Duodenal mucosa (tissue), 2 donors: ENCODE results near the gene HOXD12.

ENCODE experiments used
- H3K27ac ChIP-seq: one replicate; pipeline ENCODE4 v1.7.0; 2013; ENCODE audit warnings: low read depth, low read length
- H3K27me3 ChIP-seq, 2 donors: one replicate each; pipeline ENCODE4 v1.7.0; 2013; ENCODE audit warnings: low read length in 2 of 2, control low read depth in 1 of 2; ENCODE audit not compliant: insufficient read depth in 2 of 2, control insufficient read depth in 1 of 2
- H3K36me3 ChIP-seq, 2 donors: one replicate each; pipeline ENCODE4 v1.7.0; 2013; ENCODE audit warnings: low read length in 2 of 2, control low read depth in 1 of 2; ENCODE audit not compliant: insufficient read depth in 2 of 2, control insufficient read depth in 1 of 2
- H3K4me1 ChIP-seq, 2 donors: one replicate each; pipeline ENCODE4 v1.7.0; 2013; ENCODE audit warnings: low read length in 2 of 2, control low read depth in 1 of 2; ENCODE audit not compliant: insufficient read depth in 2 of 2, control insufficient read depth in 1 of 2
- H3K4me3 ChIP-seq, 2 donors: one replicate each; pipeline ENCODE4 v1.7.0; 2013; ENCODE audit warnings: low read length in 2 of 2, low read depth in 1 of 2
- H3K9ac ChIP-seq, 2 donors: one replicate each; pipeline ENCODE4 v1.7.0; 2013; ENCODE audit warnings: low read length in 2 of 2, low read depth in 1 of 2
- H3K9me3 ChIP-seq, 2 donors: one replicate each; pipeline ENCODE4 v1.7.0; 2013; ENCODE audit warnings: low read length in 2 of 2, control low read depth in 1 of 2; ENCODE audit not compliant: control insufficient read depth in 1 of 2

HOXD12 gene

DNA sequence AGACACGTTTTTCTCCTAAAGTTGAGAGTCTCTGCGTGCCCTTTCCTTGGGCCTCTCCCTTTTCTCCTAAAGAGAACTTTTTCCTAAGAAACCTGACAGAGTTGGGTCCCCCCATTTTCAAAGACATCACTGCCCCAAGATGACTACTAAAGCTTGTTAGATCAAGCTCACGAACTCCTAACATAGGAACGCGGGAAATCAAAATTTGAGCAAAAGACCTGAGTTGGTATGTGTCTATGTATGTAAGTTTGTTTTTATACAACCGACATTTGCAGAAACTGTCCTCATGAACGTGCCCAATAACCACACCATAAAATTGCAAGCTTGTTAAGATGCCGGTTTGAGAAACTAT lies 5.7 kb upstream of the HOXD12 start:
- Histone ChIP-seq H3K4me1 (peaks cover 13 to 24% of the 10 kb centered on the region in 2 donors), H3K4me3 (no peak overlapping the region), H3K9ac (no peak overlapping the region), H3K27ac (no peak overlapping the region), H3K27me3 (peaks cover 90 to 91% of the 10 kb centered on the region in 2 donors), H3K36me3 (no peaks in the 10 kb centered on the region), H3K9me3 (no peaks in the 10 kb centered on the region)

DNA sequence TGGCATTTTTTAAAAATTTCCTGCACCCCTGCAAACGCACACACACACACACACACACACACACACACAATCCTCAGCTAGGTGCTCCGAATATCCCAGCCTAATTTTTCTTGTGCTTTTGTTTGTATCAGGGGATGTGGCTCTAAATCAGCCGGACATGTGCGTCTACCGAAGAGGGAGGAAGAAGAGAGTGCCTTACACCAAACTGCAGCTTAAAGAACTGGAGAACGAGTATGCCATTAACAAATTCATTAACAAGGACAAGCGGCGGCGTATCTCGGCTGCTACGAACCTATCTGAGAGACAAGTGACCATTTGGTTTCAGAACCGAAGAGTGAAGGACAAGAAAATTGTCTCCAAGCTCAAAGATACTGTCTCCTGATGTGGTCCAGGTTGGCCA lies 5.2 kb upstream of the HOXD12 start:
- H3K4me3 ChIP-seq, result no peak overlapping the region
- no peak overlapping the region for H3K9ac ChIP-seq
- H3K9me3 ChIP-seq, result no peaks in the 10 kb centered on the region
- peaks cover 13 to 24% of the 10 kb centered on the region in 2 donors for H3K4me1 ChIP-seq
- no peaks in the 10 kb centered on the region for H3K36me3 ChIP-seq
- no peak overlapping the region for H3K27ac ChIP-seq
- H3K27me3 ChIP-seq, result peaks cover 90 to 91% of the 10 kb centered on the region in 2 donors

DNA sequence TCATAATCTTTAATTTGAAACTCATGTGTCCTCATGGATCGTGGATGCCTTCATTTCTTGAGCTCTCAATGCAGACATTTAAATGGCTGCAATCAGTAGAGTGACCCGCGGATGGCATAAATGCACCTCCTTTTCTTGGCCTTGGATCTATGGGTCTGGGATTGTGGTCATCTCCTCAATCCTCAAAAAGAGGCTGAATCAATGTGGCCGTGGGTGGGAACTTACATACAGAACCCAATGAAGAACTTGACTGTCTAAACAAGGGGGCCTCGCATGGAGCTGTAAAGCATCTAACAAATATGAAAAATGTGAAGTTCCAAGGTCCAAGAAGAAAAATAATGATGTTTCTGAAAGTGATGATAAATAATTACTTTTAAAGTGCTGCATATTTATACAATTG lies 4.2 kb upstream of the HOXD12 start:
- Histone ChIP-seq H3K9ac (no peak overlapping the region), H3K27ac (no peak overlapping the region), H3K4me3 (no peak overlapping the region), H3K36me3 (no peaks in the 10 kb centered on the region), H3K4me1 (peaks cover 13 to 24% of the 10 kb centered on the region in 2 donors), H3K9me3 (no peaks in the 10 kb centered on the region), H3K27me3 (peaks cover 90 to 92% of the 10 kb centered on the region in 2 donors)

DNA sequence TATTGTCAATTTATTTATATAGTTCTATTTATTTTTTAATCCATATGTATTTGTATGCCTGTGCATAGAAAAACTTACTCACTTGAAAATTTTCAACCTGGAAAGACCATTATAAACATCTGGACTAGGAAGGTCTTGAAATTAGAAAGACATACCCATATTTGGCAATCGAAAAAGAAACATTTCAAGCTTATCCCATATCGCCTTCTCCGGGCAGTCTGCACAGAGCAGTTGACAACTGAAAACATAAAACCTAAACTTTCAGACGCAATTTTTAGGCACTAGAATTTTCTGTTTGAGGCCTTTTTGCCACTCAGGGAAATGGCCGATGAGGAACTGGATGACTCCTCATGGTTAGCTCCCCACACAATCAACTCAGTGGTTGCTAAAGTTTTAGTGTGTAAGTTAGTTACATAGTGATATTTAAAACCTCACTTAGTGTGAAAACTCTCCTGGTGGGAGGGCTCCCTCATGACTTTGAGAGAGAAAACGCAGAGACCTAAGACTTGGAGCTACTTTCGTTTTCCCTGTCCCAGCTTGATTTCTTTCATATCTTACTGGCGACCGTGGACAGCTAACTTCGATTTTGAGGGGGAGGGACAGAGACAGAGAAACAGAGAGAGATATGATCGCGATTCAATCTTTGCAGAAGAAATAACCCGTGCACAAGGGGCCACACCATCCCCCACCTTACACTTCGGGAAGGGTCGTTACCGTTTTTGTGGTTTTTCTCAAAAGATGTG lies 3.2 kb upstream of the HOXD12 start:
- Histone ChIP-seq H3K36me3 (no peaks in the 10 kb centered on the region), H3K27ac (no peak overlapping the region), H3K4me1 (peaks cover 13 to 24% of the 10 kb centered on the region in 2 donors), H3K9me3 (no peaks in the 10 kb centered on the region), H3K4me3 (peak overlapping the region; percentile 67 to 70), H3K9ac (no peak overlapping the region), H3K27me3 (peaks cover 90 to 93% of the 10 kb centered on the region in 2 donors)

DNA sequence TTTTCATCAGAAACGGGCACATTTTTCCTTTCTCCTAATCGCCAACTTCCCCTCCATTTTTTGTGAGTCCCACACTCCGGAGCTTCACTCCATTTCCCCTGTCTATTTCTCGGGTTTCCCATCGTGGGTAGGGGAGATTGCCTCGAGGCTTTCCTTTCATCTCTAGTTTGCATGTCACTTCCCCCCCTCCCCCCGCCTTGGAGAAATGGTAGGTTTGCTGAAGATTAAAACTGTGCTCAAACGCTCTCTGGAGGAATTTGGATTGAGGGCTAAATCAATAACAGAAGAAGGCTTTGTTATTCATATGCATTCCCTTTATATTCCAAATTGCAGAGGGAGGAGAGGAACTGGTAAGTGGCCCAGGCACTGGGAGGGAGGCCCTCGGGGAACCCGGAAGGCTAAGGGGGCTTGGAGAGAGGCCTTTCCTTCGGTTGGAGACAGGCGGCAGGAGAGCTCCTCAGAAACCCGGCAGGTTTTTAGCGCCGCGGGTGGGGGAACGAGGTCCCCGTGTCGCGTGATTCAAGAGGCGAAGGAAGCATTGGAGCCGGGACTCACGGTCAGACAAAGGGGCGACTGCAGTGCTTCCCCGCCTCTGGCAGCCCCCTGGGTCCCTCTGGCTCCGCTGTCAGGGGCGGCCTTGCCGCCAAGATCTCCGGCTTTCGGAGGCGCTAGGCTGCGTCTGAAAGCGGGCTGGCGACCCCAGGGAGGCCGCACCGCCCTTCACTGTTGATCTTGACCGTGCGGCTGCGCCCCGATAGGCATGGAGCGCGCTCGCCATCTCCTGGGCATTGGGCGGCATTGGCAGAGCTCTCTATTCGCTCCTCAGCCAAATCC lies 2.4 kb upstream of the HOXD12 start:
- Histone ChIP-seq H3K9ac (no peak overlapping the region), H3K4me1 (peaks cover 13 to 24% of the 10 kb centered on the region in 2 donors), H3K4me3 (peak overlapping the region; percentile 67 to 70), H3K9me3 (no peaks in the 10 kb centered on the region), H3K27ac (no peak overlapping the region), H3K27me3 (peaks cover 90 to 93% of the 10 kb centered on the region in 2 donors), H3K36me3 (no peaks in the 10 kb centered on the region)

DNA sequence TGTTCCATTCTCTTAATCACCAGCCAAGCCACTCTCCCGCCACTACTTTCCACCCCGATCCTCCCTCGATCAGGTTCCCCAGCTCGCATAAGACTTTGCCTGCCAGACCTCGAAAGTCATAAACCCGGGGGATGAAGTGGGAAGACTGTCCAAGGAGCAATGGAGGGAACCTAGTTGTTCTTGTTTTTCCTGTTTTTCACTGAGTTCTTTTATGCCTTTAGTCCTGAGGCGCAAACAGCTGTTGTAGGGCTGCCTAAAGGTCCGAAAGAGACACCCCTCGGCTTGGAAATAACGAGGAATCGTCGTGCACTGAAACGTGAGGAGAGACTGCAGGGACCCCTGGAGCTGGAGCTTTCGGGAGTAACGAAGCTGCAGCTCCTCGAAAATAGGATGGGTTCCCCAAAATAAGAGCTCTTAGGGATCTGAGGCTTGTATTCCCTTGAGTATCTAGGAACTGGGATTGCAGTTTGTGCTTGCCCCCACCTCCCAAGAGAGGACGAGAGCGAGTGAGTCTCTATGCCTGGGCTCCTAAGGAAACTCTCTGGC lies 1.7 kb upstream of the HOXD12 start:
- H3K9me3 ChIP-seq, result no peaks in the 10 kb centered on the region
- no peak overlapping the region for H3K27ac ChIP-seq
- peaks cover 13 to 24% of the 10 kb centered on the region in 2 donors for H3K4me1 ChIP-seq
- no peak overlapping the region for H3K9ac ChIP-seq
- no peaks in the 10 kb centered on the region for H3K36me3 ChIP-seq
- peaks cover 97% of the 10 kb centered on the region in 2 donors for H3K27me3 ChIP-seq
- peak overlapping the region; percentile 67 to 70 for H3K4me3 ChIP-seq

DNA sequence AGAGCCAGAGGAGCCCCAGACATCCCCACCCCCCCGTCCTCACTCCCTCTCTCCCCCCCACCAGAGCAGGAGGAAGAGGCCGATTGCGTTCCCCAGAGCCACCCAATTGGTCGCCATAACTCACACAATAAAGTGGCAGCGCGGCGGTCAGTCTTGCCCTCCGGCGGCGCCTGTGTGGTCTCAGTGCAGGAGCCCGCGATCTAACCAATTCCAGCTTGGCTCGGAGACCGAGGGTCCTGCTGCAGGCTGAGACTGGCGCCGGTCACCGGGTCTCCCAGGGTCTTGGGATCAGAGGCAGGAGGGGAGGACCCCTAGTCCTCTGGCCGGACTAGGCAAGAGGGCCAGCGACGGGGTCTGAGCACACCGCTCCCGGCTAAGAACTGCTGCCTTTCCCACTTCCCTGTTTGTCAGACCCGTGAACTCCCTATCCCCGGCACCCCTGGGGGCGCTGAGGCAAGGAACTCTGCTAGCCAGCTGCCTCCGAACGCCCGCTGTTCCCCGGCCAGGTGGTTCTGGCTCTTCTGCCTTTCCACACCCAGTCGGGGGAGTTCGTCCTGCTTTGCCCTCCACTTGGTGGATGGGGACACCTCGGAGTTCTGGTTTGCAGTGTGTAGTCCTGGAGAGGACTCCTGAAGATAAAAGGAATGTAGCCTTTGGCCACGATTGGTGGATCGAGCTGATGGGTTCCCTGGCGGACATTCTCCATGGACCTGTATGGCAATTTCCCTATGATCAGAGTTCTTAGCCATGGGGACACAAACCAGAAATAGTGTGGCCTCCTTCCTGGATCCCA lies 1.0 kb upstream of the HOXD12 start:
- H3K27me3 ChIP-seq, result peaks cover 96 to 98% of the 10 kb centered on the region in 2 donors
- peaks cover 8 to 18% of the 10 kb centered on the region in 2 donors for H3K4me1 ChIP-seq
- H3K9ac ChIP-seq, result no peak overlapping the region
- H3K27ac ChIP-seq, result no peak overlapping the region
- H3K4me3 ChIP-seq, result no peak overlapping the region
- no peaks in the 10 kb centered on the region for H3K9me3 ChIP-seq
- H3K36me3 ChIP-seq, result no peaks in the 10 kb centered on the region

DNA sequence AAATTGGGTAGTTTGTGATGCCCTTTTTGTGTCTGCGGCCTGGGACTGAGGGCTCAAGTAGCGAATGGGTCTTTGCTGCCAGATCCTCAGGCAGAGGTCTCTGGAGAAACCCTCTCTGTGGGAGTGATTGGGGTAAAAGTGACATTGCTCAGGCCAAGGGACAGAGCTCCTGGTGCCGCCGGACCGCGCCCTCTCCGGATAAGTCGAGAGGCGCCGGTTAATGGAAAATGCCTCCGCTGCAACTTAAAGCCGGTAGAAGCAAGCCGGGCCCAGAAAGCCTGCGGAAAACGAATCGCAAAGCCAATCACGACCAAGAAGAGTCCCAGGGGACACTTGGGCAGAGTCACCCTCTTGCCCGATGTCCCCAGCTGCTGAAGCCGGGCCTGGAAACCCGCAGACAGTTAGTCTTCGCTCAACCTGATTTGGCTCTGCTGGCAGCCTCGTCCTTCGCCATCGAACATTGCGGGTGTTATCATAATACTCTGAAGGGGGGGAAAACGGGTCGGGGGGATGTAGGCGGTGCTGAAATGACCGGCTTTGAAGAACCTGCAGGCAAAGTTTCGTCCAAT lies 352 bp upstream of the HOXD12 start:
- Histone ChIP-seq H3K9me3 (no peaks in the 10 kb centered on the region), H3K4me1 (peaks cover 5 to 18% of the 10 kb centered on the region in 2 donors), H3K36me3 (no peaks in the 10 kb centered on the region), H3K27ac (no peak overlapping the region), H3K27me3 (peaks cover 96 to 98% of the 10 kb centered on the region in 2 donors), H3K4me3 (no peak overlapping the region), H3K9ac (no peak overlapping the region)

DNA sequence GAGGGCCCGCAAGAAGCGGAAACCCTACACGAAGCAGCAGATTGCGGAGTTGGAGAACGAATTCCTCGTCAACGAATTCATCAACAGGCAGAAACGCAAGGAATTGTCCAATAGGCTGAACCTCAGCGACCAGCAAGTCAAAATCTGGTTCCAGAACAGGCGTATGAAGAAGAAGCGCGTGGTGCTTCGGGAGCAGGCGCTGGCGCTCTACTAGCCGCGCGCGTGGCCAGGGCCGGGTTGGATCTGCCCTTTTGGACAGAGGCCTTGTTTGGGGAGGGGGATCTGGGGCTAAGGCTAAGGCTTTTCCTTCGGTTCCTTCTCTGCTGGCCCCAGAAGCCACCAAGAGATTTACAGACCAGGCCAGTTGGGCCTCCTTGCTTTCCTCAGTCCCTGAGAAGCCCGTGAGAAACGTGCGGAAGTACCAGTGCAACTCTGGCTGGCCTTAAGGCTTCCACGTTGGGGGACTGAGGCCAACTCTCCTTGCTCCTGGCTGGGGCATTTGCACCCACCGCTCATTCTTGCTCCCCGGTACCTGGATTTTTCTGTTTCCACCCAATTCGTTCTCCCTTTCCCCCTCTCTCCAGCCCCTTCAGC lies 1.0 kb downstream of the HOXD12 start:
- H3K27me3 ChIP-seq, result peaks cover 96 to 98% of the 10 kb centered on the region in 2 donors
- H3K36me3 ChIP-seq, result no peaks in the 10 kb centered on the region
- peaks cover 5 to 18% of the 10 kb centered on the region in 2 donors for H3K4me1 ChIP-seq
- no peak overlapping the region for H3K4me3 ChIP-seq
- H3K9ac ChIP-seq, result no peak overlapping the region
- H3K27ac ChIP-seq, result no peak overlapping the region
- H3K9me3 ChIP-seq, result no peaks in the 10 kb centered on the region
